Stimulated activated CD4-positive, alpha-beta T cell treated with anti-CD3 and anti-CD28 coated beads, Interleukin-12 subunit alpha, Interleukin-12 subunit beta, amount 100 ng/mL, for 48 hours (primary cell): ENCODE measurements around the gene WSCD2.

Experiments
- DNase-seq, 3 donors: peaks; one replicate each; pipeline ENCODE4 v3.0.0-alpha.2; 2020; ENCODE audit warnings: low read depth in 2 of 3, low spot score in 1 of 3

The WSCD2 gene

DNA sequence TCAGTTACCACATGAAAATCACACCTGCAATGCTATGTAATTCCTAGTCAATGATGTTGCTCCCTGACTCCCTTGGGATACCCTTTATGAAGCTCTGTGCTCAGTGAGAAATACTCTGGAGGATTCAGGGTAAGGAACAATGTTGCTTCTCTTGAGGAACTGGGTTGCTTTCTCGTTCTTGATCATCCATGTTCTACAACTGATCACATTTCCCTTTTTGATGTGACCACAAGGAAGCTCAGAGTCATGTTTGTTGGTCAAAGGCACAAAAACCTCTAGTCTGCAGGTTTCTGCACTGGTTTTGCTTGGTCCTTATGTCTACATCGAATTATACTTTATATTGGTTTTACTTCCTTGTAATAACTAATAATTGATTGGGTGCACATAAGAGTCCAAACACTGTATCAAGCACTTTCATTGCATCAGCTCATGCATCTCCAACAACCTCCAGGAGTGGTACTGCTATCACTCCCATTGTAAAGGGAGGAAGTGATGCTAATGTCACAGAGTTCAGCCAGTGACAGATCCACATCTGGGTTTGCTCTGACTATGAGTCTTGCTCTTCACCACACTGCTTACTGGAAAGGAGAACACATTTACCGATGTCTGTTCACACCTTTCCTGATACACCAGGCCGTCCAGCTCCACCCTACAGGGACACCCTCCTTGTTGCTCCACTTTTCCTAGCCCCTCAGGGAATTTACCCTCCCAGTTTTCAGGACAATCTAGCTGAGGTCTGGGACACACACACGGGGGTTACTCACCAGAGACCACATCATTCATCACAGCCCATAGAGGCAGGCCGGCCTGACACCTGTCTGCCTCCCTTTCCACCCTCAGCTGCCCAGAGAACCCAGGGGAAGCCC is 169.0 kb downstream of the WSCD2 start:
- no peak for DNase-seq

DNA sequence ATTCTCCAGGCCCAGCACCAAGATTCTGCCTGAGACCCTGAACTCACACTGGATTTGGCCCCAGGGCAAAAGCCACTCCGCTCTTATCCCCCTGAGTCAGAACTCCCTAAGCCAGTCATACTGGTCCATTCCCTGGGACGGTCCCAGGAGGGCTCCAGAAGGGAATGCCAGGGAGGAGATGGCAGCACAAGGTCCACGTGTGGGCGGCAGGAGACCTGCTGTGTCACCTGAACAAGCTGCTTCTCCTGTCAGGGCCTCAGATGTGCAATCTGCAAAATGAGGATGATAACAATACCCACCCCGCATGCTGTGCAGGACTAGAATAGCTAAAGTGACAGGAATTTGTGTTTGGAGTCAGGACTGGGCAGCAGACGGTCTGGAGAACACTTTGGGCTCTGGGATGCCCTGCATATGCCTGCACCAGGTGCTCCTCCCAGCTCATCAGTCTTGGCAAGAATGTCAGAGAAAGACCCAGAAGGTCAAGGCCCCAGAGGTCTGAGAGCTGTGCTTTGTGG is 169.7 kb downstream of the WSCD2 start:
- no peak for DNase-seq

DNA sequence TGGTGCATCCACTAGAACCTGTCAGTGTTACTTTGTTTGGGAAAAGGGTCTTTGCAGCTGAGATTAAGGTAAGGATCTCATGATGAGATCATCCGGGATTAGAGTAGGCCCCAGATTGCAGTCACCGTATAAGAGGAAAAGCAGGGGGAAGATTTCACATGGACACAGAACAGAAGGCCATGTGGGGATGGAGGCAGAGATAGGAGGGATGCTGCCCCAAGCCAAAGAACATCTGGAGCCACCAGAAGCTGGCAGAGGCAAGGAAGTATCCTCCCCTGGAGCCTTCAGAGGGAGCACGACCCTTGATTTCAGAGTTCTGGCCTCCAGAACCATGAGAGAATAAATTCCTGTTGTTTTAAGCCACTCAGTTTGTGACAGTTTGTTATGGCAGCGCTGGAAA is 170.4 kb downstream of the WSCD2 start:
- DNase-seq = no peak
